ENCODE measurements around the gene ZNF22. TPM values are rescaled to one million over a fixed set of nuclear protein-coding genes. Genes with fewer than 3 reads are reported as not detected.

The ZNF22 gene
- total and polyA plus RNA-seq, 2 experiments from 2014 or later: 22.1 to 31.3 TPM

- no peak overlapping the region for H3K27ac ChIP-seq
- H3K4me3 ChIP-seq: no peak overlapping the region
- no peak for DNase-seq (ENCODE audit: low read depth in 1 of 2, low spot score in 1 of 2)
- no peaks in the 10 kb centered on the region for H3K9me3 ChIP-seq (ENCODE audit: low read depth)
- peaks cover 62% of the 10 kb centered on the region for H3K4me1 ChIP-seq (ENCODE audit: low read depth)
- no peaks in the 10 kb centered on the region for H3K27me3 ChIP-seq
- no peak for TF ChIP-seq CTCF (IDR thresholded peaks at IDR 0.05; ENCODE audit: low read depth, low read length)
- H3K36me3 ChIP-seq: no peaks in the 10 kb centered on the region
Observed at GRCh38 chr10:44980309-44981171, 20.2 kb upstream of the ZNF22 start.

GRCh38 chr10:44981172-44982113 lies 19.3 kb upstream of the ZNF22 start:
- DNase-seq (ENCODE audit: low read depth in 1 of 2, low spot score in 1 of 2): peak in 1 of 2 donors; percentile 89
- Histone ChIP-seq H3K9me3 (ENCODE audit: low read depth) (no peaks in the 10 kb centered on the region), H3K36me3 (no peaks in the 10 kb centered on the region), H3K4me1 (ENCODE audit: low read depth) (peaks cover 61% of the 10 kb centered on the region), H3K27ac (no peak overlapping the region), H3K27me3 (no peaks in the 10 kb centered on the region), H3K4me3 (no peak overlapping the region)
- no peak for TF ChIP-seq CTCF (IDR thresholded peaks at IDR 0.05; ENCODE audit: low read depth, low read length)

GRCh38 chr10:44982114-44982460 lies 18.6 kb upstream of the ZNF22 start:
- DNase-seq (ENCODE audit: low read depth in 1 of 2, low spot score in 1 of 2): no peak
- Histone ChIP-seq H3K4me3 (no peak overlapping the region), H3K9me3 (ENCODE audit: low read depth) (no peaks in the 10 kb centered on the region), H3K27ac (no peak overlapping the region), H3K27me3 (no peaks in the 10 kb centered on the region), H3K4me1 (ENCODE audit: low read depth) (peaks cover 60% of the 10 kb centered on the region), H3K36me3 (no peaks in the 10 kb centered on the region)
- TF ChIP-seq CTCF (IDR thresholded peaks at IDR 0.05; ENCODE audit: low read depth, low read length): no peak

GRCh38 chr10:44982496-44982895 lies 18.2 kb upstream of the ZNF22 start:
- DNase-seq (ENCODE audit: low read depth in 1 of 2, low spot score in 1 of 2): no peak
- H3K9me3 ChIP-seq (ENCODE audit: low read depth): no peaks in the 10 kb centered on the region
- H3K4me1 ChIP-seq (ENCODE audit: low read depth): peaks cover 56% of the 10 kb centered on the region
- no peaks in the 10 kb centered on the region for H3K36me3 ChIP-seq
- TF ChIP-seq CTCF (IDR thresholded peaks at IDR 0.05; ENCODE audit: low read depth, low read length): no peak
- no peak overlapping the region for H3K27ac ChIP-seq
- H3K27me3 ChIP-seq: no peaks in the 10 kb centered on the region
- no peak overlapping the region for H3K4me3 ChIP-seq

- Histone ChIP-seq H3K4me3 (no peak overlapping the region), H3K27ac (no peak overlapping the region), H3K9me3 (ENCODE audit: low read depth) (no peaks in the 10 kb centered on the region), H3K27me3 (no peaks in the 10 kb centered on the region), H3K36me3 (no peaks in the 10 kb centered on the region), H3K4me1 (ENCODE audit: low read depth) (peaks cover 48% of the 10 kb centered on the region)
- no peak for DNase-seq (ENCODE audit: low read depth in 1 of 2, low spot score in 1 of 2)
- TF ChIP-seq CTCF (IDR thresholded peaks at IDR 0.05; ENCODE audit: low read depth, low read length): no peak
Observed at GRCh38 chr10:44983066-44983894, 17.4 kb upstream of the ZNF22 start.
